Activated T-cell treated with anti-CD3 and anti-CD28 coated beads, Interleukin-2, amount 50 U/mL, for 1 hour (primary cell): ENCODE measurements around the gene INCA1.

Experiments used
- DNase-seq: peaks from one replicate; pipeline ENCODE4 v3.0.0-alpha.2; 2020

Gene INCA1

DNA sequence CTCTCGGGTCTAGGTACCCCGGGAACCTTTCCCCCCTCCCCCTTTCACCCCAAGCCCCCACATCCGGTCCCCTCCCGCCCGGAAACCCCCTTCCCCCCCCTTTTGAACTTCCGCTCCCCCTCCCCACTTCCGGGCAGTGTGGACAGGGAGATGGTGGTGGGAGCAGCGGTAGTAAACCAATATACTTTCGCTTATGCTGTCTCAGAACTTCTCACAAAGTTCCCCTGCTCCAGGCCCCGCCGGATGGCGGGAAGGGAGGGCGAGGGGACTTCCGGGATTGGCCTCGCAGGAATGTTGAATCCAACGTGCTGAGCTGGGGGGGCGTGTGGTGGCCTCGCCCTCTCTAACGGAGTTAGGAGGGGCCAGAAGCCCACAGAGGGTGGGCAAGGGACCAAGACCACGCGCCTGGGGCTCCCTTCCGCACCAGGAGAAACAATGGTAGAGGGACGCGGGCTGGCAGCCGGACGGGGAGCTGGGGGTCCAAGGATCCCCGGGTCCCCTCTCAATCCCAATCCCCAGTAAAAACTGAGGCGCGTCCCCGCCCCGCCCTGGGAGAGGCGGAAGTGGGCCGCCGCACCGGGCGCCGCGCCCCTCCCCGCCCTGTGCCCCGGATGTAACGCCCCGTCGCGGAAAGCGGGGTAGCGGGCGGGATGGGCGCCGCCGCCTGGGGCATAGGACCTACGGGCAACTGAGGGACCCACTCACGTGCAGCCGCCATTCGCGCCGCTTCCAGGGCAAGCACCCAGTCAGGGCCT lies 49.7 kb downstream of the INCA1 start:
- DNase-seq: peak; percentile 72

- DNase-seq: no peak
These were observed 50.3 kb downstream of the INCA1 start for GRCh38 chr17:4947010-4947410.

DNA sequence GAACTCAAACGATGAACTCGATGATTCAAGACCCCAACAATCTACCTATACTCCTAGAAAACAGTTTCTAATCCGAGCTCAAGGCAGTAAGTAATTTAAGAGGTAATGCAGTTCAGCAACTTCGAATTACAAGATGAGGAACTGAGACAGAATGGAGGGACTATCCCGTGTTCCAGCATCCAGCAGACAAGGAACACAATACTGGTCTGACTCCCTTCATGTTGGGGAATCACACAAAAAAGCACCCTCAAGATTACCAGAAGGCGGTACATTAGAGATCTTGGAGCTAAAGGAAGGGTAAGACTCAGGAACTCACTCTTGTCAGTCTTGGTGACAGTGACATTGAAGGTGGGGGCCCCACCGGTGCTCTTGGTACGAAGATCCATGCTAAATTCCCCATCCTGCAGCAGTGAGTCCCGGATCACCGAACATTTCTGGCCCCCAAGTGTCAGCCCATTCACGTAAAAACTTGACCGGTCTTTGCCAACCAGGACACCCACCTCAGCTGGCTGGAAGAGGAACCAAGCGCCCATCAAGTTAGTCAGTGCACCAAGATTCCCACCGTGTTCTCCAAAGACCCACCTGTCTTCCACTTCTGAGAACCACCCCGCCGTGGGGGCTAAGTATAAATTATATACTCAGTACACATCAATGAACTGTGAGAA lies 50.9 kb downstream of the INCA1 start:
- no peak for DNase-seq

DNA sequence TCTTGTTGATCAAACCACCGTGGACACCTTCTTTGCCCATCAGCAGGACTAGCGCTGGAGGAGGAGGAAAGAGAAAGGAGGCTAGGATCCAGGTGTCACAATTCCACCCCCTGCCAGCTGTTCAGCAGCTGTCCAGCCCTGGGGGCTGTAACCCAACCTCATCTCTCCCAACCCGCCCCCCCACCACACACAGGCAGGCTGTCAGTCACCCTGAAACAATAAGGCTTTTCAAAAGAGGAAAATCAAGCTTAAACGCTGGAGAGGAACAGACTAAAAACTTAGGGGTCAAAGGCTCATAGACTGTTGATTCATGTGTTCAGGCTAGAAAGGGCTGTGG lies 51.4 kb downstream of the INCA1 start:
- no peak for DNase-seq

DNA sequence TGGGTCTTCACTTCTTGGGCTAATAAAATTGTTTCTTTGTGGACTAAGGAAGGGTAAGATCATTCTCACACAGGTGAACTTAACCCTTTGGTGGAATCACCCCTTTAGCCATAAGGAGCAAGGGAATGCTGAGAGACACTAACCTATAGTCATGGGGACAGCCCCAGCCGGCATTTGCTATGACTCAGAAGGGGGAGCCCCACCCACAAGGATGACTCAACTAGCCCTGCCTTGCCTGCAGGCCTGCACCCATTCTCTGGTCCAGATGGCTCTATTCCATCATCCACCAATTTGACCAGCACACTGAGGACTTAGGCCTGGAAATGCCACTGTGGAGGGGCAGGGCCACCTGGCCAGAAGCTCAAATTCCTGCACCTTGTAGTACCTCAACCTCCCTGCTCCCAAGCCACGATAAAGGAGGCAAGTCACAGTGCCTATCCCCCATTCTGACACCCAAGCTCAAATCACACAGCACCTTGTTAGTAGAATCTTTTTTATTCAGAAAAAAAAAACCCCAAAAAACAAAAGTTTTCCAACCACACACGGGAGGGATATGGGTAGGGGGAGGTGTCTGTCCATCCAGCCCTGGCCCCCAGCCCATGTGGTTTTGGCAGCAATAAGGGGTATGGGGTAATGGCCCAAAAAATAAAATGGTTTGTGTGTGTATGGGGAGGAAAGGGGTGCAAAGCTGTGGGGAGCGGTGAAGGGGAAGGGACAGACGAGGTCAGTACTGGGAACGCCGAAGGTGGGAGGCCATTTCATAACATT lies 52.0 kb downstream of the INCA1 start:
- peak; percentile 77 for DNase-seq

DNA sequence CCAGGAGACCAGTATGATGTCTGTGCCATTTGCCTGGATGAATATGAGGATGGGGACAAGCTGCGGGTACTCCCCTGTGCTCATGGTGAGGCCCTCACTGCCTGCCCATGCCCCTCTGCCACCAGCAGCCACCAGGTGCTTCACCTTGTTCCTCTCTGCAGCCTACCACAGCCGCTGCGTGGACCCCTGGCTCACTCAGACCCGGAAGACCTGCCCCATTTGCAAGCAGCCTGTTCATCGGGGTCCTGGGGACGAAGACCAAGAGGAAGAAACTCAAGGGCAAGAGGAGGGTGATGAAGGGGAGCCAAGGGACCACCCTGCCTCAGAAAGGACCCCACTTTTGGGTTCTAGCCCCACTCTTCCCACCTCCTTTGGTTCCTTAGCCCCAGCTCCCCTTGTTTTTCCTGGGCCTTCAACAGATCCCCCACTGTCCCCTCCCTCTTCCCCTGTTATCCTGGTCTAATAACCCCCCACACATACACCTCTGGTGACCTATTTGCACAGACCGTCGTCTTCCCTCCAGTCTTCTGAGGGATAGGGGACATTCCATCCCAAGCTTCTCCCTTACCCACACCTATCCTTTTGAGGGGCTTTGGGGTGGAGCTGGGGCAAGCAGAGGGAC lies 52.7 kb downstream of the INCA1 start:
- DNase-seq: peak; percentile 44

GRCh38 chr17:4944163-4944553 lies 53.2 kb downstream of the INCA1 start:
- no peak for DNase-seq

DNA sequence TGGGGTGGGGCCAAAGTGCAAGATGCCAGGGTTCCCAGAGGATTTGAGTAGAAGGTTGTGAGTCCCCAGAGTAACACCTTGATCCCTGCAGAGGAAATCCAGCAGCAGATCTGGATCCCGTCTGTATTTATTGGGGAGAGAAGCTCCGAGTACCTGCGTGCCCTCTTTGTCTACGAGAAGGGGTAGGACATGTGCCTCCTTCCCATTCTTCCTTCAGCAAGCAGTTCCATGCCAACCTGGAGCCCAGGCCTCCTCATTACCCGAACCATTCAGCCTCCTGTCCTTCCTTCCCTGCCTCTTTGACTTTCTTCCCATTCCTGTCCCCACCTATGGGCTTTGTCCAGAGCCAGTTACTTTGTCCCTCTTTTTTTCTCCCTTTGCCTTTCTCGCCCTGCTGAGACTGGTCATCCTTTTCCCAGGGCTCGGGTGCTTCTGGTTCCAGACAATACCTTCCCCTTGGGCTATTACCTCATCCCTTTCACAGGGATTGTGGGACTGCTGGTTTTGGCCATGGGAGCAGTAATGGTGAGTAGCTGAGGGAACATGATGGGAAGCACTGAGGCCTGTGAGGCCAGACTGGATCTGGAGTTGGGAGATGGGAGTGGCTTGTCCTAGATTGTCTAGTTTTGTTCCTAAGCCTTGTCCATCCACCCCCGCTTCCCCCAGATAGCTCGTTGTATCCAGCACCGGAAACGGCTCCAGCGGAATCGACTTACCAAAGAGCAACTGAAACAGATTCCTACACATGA lies 54.4 kb downstream of the INCA1 start:
- no peak for DNase-seq

DNA sequence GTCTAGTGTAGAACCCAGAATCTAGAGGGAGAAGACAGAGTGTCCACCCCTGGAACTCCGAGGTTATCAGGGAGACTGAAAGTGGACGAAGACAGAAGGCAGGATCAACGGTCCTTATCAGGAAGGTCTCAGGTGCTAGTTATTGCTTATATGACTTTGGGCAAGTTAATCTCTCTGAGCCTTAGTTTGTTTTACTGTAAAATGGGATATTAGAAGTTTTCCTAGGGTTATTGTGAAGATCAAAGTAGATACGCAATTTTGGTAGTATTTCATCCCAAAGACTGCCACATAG lies 56.1 kb downstream of the INCA1 start:
- DNase-seq: no peak

DNA sequence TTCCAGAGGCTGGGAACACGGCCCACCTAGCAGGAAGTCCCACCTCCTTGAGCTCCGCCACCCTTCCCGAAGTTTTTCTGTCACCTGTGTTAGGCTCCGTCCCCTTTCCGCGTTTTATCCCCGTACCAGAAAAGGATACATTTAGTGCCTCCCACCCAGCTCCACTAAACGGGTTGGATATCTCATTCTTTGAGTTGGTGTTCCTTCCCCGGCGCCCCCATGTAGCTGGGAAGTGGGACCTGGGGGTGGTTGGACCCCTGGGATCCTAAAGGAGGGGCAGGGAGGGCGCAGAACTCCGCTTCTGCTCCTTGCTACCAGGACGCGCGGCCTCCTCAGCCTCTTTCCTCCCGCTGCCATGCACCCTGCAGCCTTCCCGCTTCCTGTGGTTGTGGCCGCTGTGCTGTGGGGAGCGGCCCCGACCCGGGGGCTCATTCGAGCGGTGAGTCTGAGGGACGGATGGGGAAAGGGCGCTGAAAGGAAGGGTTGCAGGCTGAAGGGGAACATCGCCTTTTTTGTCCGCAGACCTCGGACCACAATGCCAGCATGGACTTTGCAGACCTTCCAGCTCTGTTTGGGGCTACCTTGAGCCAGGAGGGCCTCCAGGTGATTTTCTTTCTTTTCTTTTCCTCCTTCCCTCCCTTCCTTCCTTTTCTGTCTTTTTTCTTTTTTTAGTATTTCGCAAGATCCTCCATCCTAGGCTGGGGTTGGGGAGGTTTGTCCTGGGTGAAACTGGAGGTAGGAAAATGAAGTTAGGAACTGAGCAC lies 56.6 kb downstream of the INCA1 start:
- DNase-seq: peak; percentile 47

- DNase-seq: peak; percentile 97
These were observed 57.3 kb downstream of the INCA1 start, which contains the start of the genes RNF167 and SLC25A11 for GRCh38 chr17:4939796-4940554. Gene RNF167, plus strand, starts transcription at chr17:4940268. Its CDS starts 642 bp downstream, at chr17:4940910. Gene SLC25A11, minus strand, starts transcription at chr17:4940046. Its CDS starts 136 bp downstream, at chr17:4939910.

- no peak for DNase-seq
These were observed 57.9 kb downstream of the INCA1 start for GRCh38 chr17:4939546-4939795.

- no peak for DNase-seq
These were observed 58.4 kb downstream of the INCA1 start for GRCh38 chr17:4938688-4939545.
